ENCODE data around the gene ECEL1. TPM values are rescaled to one million over a fixed set of nuclear protein-coding genes. Genes with fewer than 3 reads are reported as not detected.

Gene ECEL1
- total RNA-seq, 1 experiment from 2014 or later = not detected

GRCh38 chr2:232485757-232486557, 1.7 kb downstream of the ECEL1 start:
- H2AFZ ChIP-seq = no peak overlapping the region
- H3K4me3 ChIP-seq = no peak overlapping the region
- TF ChIP-seq EZH2 (IDR thresholded peaks at IDR 0.05; ENCODE audit: low read depth) (no peak), CTCF (conservative IDR thresholded peaks at IDR 0.05) (no peak)
- H3F3A ChIP-seq (ENCODE audit: insufficient read depth, low read depth) = no peaks in the 10 kb centered on the region
- DNase-seq = no peak
- H3K4me2 ChIP-seq = no peak overlapping the region
- no peaks in the 10 kb centered on the region for H3K36me3 ChIP-seq (ENCODE audit: low read depth)
- no TSS peak for BruUV-seq (replicated peaks)
- H4K20me1 ChIP-seq (ENCODE audit: insufficient read depth) = no peaks in the 10 kb centered on the region
- peaks cover 13% of the 10 kb centered on the region for H3K27me3 ChIP-seq (ENCODE audit: insufficient read depth, low read depth)
- H3K4me1 ChIP-seq (replicated peaks; ENCODE audit: insufficient read depth) = no peaks in the 10 kb centered on the region
- H3K79me2 ChIP-seq (ENCODE audit: low read depth) = no peaks in the 10 kb centered on the region
- H3K9me2 ChIP-seq (ENCODE audit: insufficient read depth) = no peaks in the 10 kb centered on the region
- intact Hi-C loops (cut with micrococcal nuclease; ENCODE audit: unreplicated experiment) = no loop called here
- H3K27ac ChIP-seq = no peak overlapping the region
- ChIA-PET CTCF (no interaction called here), POLR2A (ENCODE audit: unreplicated experiment) (no interaction called here)
- no peaks in the 10 kb centered on the region for H3K9me3 ChIP-seq (ENCODE audit: insufficient read depth, low read depth)

- no peaks in the 10 kb centered on the region for H3K9me3 ChIP-seq (ENCODE audit: insufficient read depth, low read depth)
- H3K9me2 ChIP-seq (ENCODE audit: insufficient read depth) = no peaks in the 10 kb centered on the region
- no peak overlapping the region for H3K27ac ChIP-seq
- no TSS peak for BruUV-seq (replicated peaks)
- intact Hi-C loops (cut with micrococcal nuclease; ENCODE audit: unreplicated experiment) = no loop called here
- H3K36me3 ChIP-seq (ENCODE audit: low read depth) = no peaks in the 10 kb centered on the region
- no peaks in the 10 kb centered on the region for H3F3A ChIP-seq (ENCODE audit: insufficient read depth, low read depth)
- H4K20me1 ChIP-seq (ENCODE audit: insufficient read depth) = no peaks in the 10 kb centered on the region
- no peak overlapping the region for H3K4me3 ChIP-seq
- ChIA-PET POLR2A (ENCODE audit: unreplicated experiment) (no interaction called here), CTCF (no interaction called here)
- no peaks in the 10 kb centered on the region for H3K79me2 ChIP-seq (ENCODE audit: low read depth)
- H3K27me3 ChIP-seq (ENCODE audit: insufficient read depth, low read depth) = peaks cover 19% of the 10 kb centered on the region
- no peak for DNase-seq
- no peak overlapping the region for H3K4me2 ChIP-seq
- H3K4me1 ChIP-seq (replicated peaks; ENCODE audit: insufficient read depth) = no peaks in the 10 kb centered on the region
- no peak overlapping the region for H2AFZ ChIP-seq
- TF ChIP-seq EZH2 (IDR thresholded peaks at IDR 0.05; ENCODE audit: low read depth) (no peak), CTCF (conservative IDR thresholded peaks at IDR 0.05) (no peak)
Observed at GRCh38 chr2:232485348-232485756, 2.3 kb downstream of the ECEL1 start.

GRCh38 chr2:232484628-232485347, 2.8 kb downstream of the ECEL1 start:
- H3K4me3 ChIP-seq = no peak overlapping the region
- no peaks in the 10 kb centered on the region for H3K36me3 ChIP-seq (ENCODE audit: low read depth)
- no peaks in the 10 kb centered on the region for H3F3A ChIP-seq (ENCODE audit: insufficient read depth, low read depth)
- CTCF ChIA-PET = no interaction called here
- POLR2A ChIA-PET (ENCODE audit: unreplicated experiment) = no interaction called here
- no peaks in the 10 kb centered on the region for H3K9me3 ChIP-seq (ENCODE audit: insufficient read depth, low read depth)
- no peaks in the 10 kb centered on the region for H3K9me2 ChIP-seq (ENCODE audit: insufficient read depth)
- peaks cover 24% of the 10 kb centered on the region for H3K27me3 ChIP-seq (ENCODE audit: insufficient read depth, low read depth)
- H3K27ac ChIP-seq = no peak overlapping the region
- DNase-seq = no peak
- intact Hi-C loops (cut with micrococcal nuclease; ENCODE audit: unreplicated experiment) = no loop called here
- no peak overlapping the region for H3K4me2 ChIP-seq
- BruUV-seq (replicated peaks) = no TSS peak
- no peak overlapping the region for H2AFZ ChIP-seq
- no peaks in the 10 kb centered on the region for H4K20me1 ChIP-seq (ENCODE audit: insufficient read depth)
- TF ChIP-seq CTCF (conservative IDR thresholded peaks at IDR 0.05) = no peak
- no peak for TF ChIP-seq EZH2 (IDR thresholded peaks at IDR 0.05; ENCODE audit: low read depth)
- H3K79me2 ChIP-seq (ENCODE audit: low read depth) = no peaks in the 10 kb centered on the region
- no peaks in the 10 kb centered on the region for H3K4me1 ChIP-seq (replicated peaks; ENCODE audit: insufficient read depth)

All from PC-9 (cell line).